HG02870 (cell line): ENCODE data around the gene NID2.

Source experiments
- ATAC-seq: cut with Tn5 transposase; IDR thresholded peaks from one replicate; pipeline ENCODE4 v1.9.1; 2021; ENCODE audit warnings: mild to moderate bottlenecking, moderate library complexity; ENCODE audit not compliant: unreplicated experiment

The NID2 gene

GRCh38 chr14:52080808-52081755 is 12.2 kb upstream of the NID2 start:
- ATAC-seq, result no peak

- ATAC-seq, result no peak
Measured at GRCh38 chr14:52080158-52080800, 11.4 kb upstream of the NID2 start.

- ATAC-seq, result no peak
Measured at GRCh38 chr14:52079239-52079959, 10.5 kb upstream of the NID2 start.

GRCh38 chr14:52078721-52079120 is 9.9 kb upstream of the NID2 start:
- no peak for ATAC-seq

- no peak for ATAC-seq
Measured at GRCh38 chr14:52078095-52078531, 9.3 kb upstream of the NID2 start.

- no peak for ATAC-seq
Measured at GRCh38 chr14:52077256-52077979, 8.6 kb upstream of the NID2 start.

GRCh38 chr14:52076334-52076733 is 7.5 kb upstream of the NID2 start:
- ATAC-seq, result no peak

GRCh38 chr14:52075371-52075770 is 6.5 kb upstream of the NID2 start:
- no peak for ATAC-seq

- ATAC-seq, result no peak
Measured at GRCh38 chr14:52073251-52073650, 4.4 kb upstream of the NID2 start.

GRCh38 chr14:52072266-52072780 is 3.5 kb upstream of the NID2 start:
- no peak for ATAC-seq

- no peak for ATAC-seq
Measured at GRCh38 chr14:52071675-52072074, 2.8 kb upstream of the NID2 start.

GRCh38 chr14:52070051-52070431 is 1.2 kb upstream of the NID2 start:
- no peak for ATAC-seq

GRCh38 chr14:52069307-52070050 is 620 bp upstream of the NID2 start:
- no peak for ATAC-seq

GRCh38 chr14:52067873-52068614 is 815 bp downstream of the NID2 start:
- ATAC-seq, result no peak

GRCh38 chr14:52064174-52064573 is 4.7 kb downstream of the NID2 start:
- no peak for ATAC-seq

GRCh38 chr14:52063052-52063462 is 5.8 kb downstream of the NID2 start:
- no peak for ATAC-seq

- no peak for ATAC-seq
Measured at GRCh38 chr14:52061890-52062289, 7.0 kb downstream of the NID2 start.

GRCh38 chr14:52061390-52061789 is 7.5 kb downstream of the NID2 start:
- no peak for ATAC-seq

GRCh38 chr14:52060080-52060479 is 8.8 kb downstream of the NID2 start:
- ATAC-seq, result no peak
